HG03095 (cell line): Measurements from ENCODE around the gene HSPA1A.
"Not testable (repeated sequence)": the region's sequence is repeated elsewhere in the genome, so short reads cannot be mapped to it uniquely, and the experiment has no call there.

Source experiments
- ATAC-seq: cut with Tn5 transposase; IDR thresholded peaks from one replicate; pipeline ENCODE4 v1.9.1; 2021; ENCODE audit warnings: moderate library complexity; ENCODE audit not compliant: unreplicated experiment

Gene HSPA1A

GRCh38 chr6:31808599-31808998, 6.7 kb upstream of the HSPA1A start:
- ATAC-seq, result not testable (repeated sequence)

- ATAC-seq, result no peak
These were observed 3.7 kb upstream of the HSPA1A start for GRCh38 chr6:31811645-31812044.

DNA sequence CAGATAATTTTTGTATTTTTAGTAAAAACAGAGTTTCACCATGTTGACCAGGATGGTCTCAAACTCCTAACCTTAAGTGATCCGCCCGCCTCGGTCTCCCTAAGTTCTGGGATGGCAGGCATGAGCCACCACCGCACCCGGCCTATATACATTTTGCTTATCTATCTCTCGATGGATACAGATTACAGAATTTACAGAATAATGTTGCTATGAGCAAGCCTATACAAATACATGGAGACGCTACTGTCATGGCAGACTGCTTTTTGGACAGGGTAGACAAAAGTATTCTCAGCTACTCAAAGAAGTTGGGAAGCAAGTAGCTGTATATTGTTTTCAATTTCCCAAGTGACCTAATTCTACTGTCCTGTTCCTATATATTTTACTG, 1.9 kb upstream of the HSPA1A start:
- ATAC-seq, result no peak

DNA sequence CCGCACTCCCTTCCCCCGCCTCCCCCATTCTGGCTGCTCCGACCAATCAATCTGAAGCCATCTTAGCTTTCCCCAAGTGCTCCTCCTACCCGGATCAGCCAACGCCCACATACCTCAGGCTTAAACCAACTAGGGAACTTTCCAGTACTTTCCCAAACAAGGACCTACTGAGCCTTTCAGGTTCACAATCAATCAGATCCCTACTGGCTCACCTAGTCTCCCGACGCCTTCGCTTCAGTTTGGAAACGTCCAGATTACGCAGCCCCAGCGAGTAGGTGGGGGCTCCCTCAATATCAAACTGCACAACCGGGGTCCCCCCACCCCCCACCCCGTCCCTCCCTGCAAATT, 692 bp upstream of the HSPA1A start:
- ATAC-seq, result no peak

GRCh38 chr6:31817133-31817928, 2.0 kb downstream of the HSPA1A start:
- not testable (repeated sequence) for ATAC-seq

- ATAC-seq, result not testable (repeated sequence)
These were observed 2.7 kb downstream of the HSPA1A start for GRCh38 chr6:31817929-31818511.

- no peak for ATAC-seq
These were observed 4.5 kb downstream of the HSPA1A start for GRCh38 chr6:31819871-31820299.

DNA sequence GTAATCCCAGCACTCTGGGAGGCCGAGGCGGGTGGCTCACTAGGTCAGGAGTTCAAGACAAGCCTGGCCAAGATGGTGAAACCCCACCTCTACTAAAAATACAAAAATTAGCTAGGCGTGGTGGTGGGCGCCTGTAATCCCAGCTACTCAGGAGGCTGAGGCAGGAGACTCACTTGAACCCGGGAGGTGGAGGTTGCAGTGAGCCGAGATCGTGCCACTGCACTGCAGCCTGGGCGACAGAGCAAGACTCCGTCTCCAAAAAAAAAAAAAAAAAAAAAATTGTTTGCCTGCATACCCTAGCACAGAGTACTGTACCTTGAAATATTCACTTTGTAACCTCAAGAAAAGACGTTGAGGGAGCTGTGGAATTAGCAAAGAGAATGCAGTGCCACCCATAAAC, 5.1 kb downstream of the HSPA1A start:
- not testable (repeated sequence) for ATAC-seq

- peak; percentile 39 for ATAC-seq
These were observed 6.1 kb downstream of the HSPA1A start for GRCh38 chr6:31821301-31822035.

GRCh38 chr6:31822036-31822821, 6.9 kb downstream of the HSPA1A start:
- no peak for ATAC-seq

DNA sequence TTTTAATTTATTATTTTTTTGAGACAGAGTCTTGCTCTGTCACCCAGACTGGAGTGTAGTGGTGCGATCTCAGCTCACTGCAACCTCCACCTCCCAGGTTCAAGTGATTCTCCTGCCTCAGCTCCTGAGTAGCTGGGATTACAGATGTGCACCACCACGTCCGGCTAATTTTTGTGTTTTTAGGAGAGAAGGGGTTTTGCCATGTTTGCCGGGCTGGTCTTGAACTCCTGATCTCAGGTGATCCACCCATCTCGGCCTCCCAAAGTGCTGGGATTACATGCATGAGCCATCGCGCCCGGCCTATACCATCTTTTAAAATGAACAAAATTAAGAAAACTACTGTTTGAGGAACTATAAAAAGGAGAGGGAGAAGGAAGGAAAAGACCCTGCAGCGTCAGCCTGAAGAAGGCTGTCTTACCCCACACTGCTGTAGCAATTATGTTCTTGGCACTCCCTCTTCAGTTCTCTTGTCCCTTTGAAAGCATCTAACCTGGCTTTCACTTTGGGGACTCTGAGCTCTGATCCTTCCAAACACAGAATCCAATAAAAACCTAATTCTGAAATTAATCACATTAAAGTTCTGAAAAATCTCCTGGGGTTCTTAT, 8.4 kb downstream of the HSPA1A start:
- ATAC-seq, result not testable (repeated sequence)

- ATAC-seq, result no peak
These were observed 10.2 kb downstream of the HSPA1A start for GRCh38 chr6:31825553-31825952.

- no peak for ATAC-seq
These were observed 11.5 kb downstream of the HSPA1A start for GRCh38 chr6:31826793-31827285.

- peak; percentile 59 for ATAC-seq
These were observed 12.1 kb downstream of the HSPA1A start, which contains the start of gene HSPA1B for GRCh38 chr6:31827286-31828079. TSS of gene HSPA1B (plus strand) at chr6:31827738. CDS start at chr6:31827951, 213 bp downstream.

GRCh38 chr6:31829633-31830283, 14.4 kb downstream of the HSPA1A start:
- ATAC-seq, result no peak

DNA sequence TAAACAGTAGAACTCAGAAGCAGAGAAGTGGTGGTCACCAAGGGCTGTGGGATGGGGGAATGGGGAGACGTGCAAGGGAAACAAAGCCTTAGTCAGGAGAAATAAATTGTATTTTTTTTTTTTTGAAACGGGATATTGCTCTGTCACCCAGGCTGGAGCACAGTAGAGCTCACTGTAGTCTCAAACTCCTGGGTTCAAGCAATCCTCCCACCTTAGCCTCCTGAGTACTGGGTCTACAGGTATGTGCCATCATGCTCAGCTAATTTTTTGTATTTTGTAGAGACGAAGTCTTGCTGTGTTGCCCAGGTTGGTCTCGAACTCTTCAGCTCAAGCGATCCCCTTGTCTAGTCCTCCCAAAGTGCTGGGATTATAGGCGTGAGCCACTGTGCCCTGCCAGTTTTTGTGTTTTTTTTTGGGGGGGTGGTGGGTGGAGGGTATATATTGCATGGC, 15.6 kb downstream of the HSPA1A start:
- ATAC-seq, result no peak

GRCh38 chr6:31831350-31832215, 16.2 kb downstream of the HSPA1A start:
- no peak for ATAC-seq
